HT-29 (cell line): Measurements from ENCODE around the gene NRCAM. TPM values are rescaled to one million over a fixed set of nuclear protein-coding genes. Genes with fewer than 3 reads are reported as not detected.

ENCODE experiments used
- DNase-seq: peaks from one replicate; pipeline ENCODE4 v3.0.0-alpha.2; 2015; ENCODE audit warnings: low spot score
- total RNA-seq: library from RNA; depleted of rRNA; stranded (reverse); fragments of >200 nt; shearing (Covaris generic); gene quantifications from 2 replicates; pipeline ENCODE4 v1.2.3, GENCODE V29; 2014

Gene NRCAM
- total RNA-seq, 1 experiment from 2014 or later: 0.61 TPM

GRCh38 chr7:108248418-108248817 lies 207.8 kb downstream of the NRCAM start:
- no peak for DNase-seq

GRCh38 chr7:108247614-108248013 lies 208.6 kb downstream of the NRCAM start:
- no peak for DNase-seq

GRCh38 chr7:108246227-108246837 lies 209.9 kb downstream of the NRCAM start:
- peak; percentile 73 for DNase-seq

- DNase-seq: no peak
These were observed 210.6 kb downstream of the NRCAM start for GRCh38 chr7:108245523-108246226.

GRCh38 chr7:108244110-108244509 lies 212.1 kb downstream of the NRCAM start:
- DNase-seq: no peak

- no peak for DNase-seq
These were observed 216.6 kb downstream of the NRCAM start for GRCh38 chr7:108239501-108240225.

- no peak for DNase-seq
These were observed 219.4 kb downstream of the NRCAM start for GRCh38 chr7:108236681-108237415.

- DNase-seq: no peak
These were observed 220.7 kb downstream of the NRCAM start for GRCh38 chr7:108235451-108236061.

- peak; percentile 42 for DNase-seq
These were observed 221.2 kb downstream of the NRCAM start for GRCh38 chr7:108234971-108235450.

GRCh38 chr7:108234281-108234680 lies 222.0 kb downstream of the NRCAM start:
- no peak for DNase-seq

GRCh38 chr7:108232076-108232475 lies 224.2 kb downstream of the NRCAM start:
- no peak for DNase-seq

GRCh38 chr7:108231221-108231620 lies 225.0 kb downstream of the NRCAM start:
- DNase-seq: no peak

GRCh38 chr7:108227366-108227765 lies 228.9 kb downstream of the NRCAM start:
- DNase-seq: no peak

- DNase-seq: no peak
These were observed 229.4 kb downstream of the NRCAM start for GRCh38 chr7:108226816-108227299.

- no peak for DNase-seq
These were observed 230.6 kb downstream of the NRCAM start for GRCh38 chr7:108225531-108226181.

- no peak for DNase-seq
These were observed 231.8 kb downstream of the NRCAM start for GRCh38 chr7:108224387-108224786.

GRCh38 chr7:108222236-108222892 lies 233.9 kb downstream of the NRCAM start:
- no peak for DNase-seq

GRCh38 chr7:108211382-108212201 lies 244.6 kb downstream of the NRCAM start:
- DNase-seq: peak; percentile 92

- peak; percentile 18 for DNase-seq
These were observed 245.4 kb downstream of the NRCAM start for GRCh38 chr7:108210796-108211195.
